Fibroblast of lung (primary cell): ENCODE measurements around the gene APLF.

Source experiments
- CTCF ChIP-seq, 2 donors: IDR thresholded peaks in 1 of 2; conservative IDR thresholded peaks in 1 of 2; 1 replicate in 1 of 2; 2 replicates in 1 of 2; pipeline ENCODE4 v1.5.1; 2011 to 2012; ENCODE audit warnings: low read length in 2 of 2, control low read depth in 1 of 2, inconsistent platforms in 1 of 2, low read depth in 1 of 2, mild to moderate bottlenecking in 1 of 2
- EZH2 ChIP-seq: IDR thresholded peaks from 2 replicates; pipeline ENCODE4 v1.5.1; 2012; ENCODE audit warnings: low read length, control low read depth, mild to moderate bottlenecking; ENCODE audit errors: missing control alignments

GRCh38 chr2:68627615-68628014 lies 160.2 kb downstream of the APLF start:
- TF ChIP-seq CTCF (conservative IDR thresholded peaks at IDR 0.05 in 1 of 2, IDR thresholded peaks at IDR 0.05 in 1 of 2; ENCODE audit: low read depth in 1 of 2, low read length in 2 of 2): no peak
- no peak for TF ChIP-seq EZH2
